Thoracic aorta (tissue), 2 donors: ENCODE measurements around the gene PHLDB2. TPM values are rescaled to one million over a fixed set of nuclear protein-coding genes. Genes with fewer than 3 reads are reported as not detected.

Experiments used
- ATAC-seq: fragments of 150-250 bp; one replicate; pipeline ENCODE4 v1.8.0; 2017; ENCODE audit warnings: low read depth; ENCODE audit not compliant: insufficient number of reproducible peaks, low FRiP score
- DNase-seq: peaks from one replicate; pipeline ENCODE4 v3.0.0-alpha.2; 2020; ENCODE audit warnings: low spot score
- H3K27ac ChIP-seq, 2 donors: fragments of 200-600 bp; sonication (generic); 1 replicate in 1 of 2; 2 replicates in 1 of 2; pipeline ENCODE4 v1.5.1; 2016; ENCODE audit warnings: mild to moderate bottlenecking in 2 of 2, moderate library complexity in 2 of 2
- H3K27me3 ChIP-seq: fragments of 200-600 bp; sonication (generic); replicated peaks from 2 replicates; pipeline ENCODE4 v1.6.0; 2016; ENCODE audit warnings: mild to moderate bottlenecking; ENCODE audit not compliant: insufficient read depth
- H3K36me3 ChIP-seq: fragments of 200-600 bp; sonication (generic); one replicate; pipeline ENCODE4 v1.5.1; 2016
- H3K4me1 ChIP-seq, 2 donors: fragments of 200-600 bp; sonication (generic); 1 replicate in 1 of 2; 2 replicates in 1 of 2; pipeline versions ENCODE4 v1.5.1 to v1.6.0; 2016; ENCODE audit warnings: low read depth in 2 of 2, mild to moderate bottlenecking in 1 of 2; ENCODE audit not compliant: control insufficient read depth in 1 of 2
- H3K4me3 ChIP-seq: fragments of 200-600 bp; sonication (generic); 2 replicates; pipeline ENCODE4 v1.5.1; 2016; ENCODE audit warnings: mild to moderate bottlenecking
- H3K9me3 ChIP-seq: fragments of 200-600 bp; sonication (generic); 2 replicates; pipeline ENCODE4 v1.5.1; 2016
- CTCF ChIP-seq: fragments of 200-600 bp; sonication (generic); IDR thresholded peaks from one replicate; pipeline ENCODE4 v1.5.1; 2019; ENCODE audit warnings: antibody characterized with exemption
- total RNA-seq, 2 donors: library from RNA; depleted of rRNA; stranded (reverse); fragments of >200 nt; gene quantifications; one replicate each; pipeline versions ENCODE4 v1.1.0 to v1.2.3, GENCODE V29; 2016

Gene PHLDB2
- total RNA-seq, 2 donors from 2014 or later: 99.0 to 140 TPM

- Histone ChIP-seq H3K9me3 (no peaks in the 10 kb centered on the region), H3K36me3 (no peaks in the 10 kb centered on the region), H3K4me1 (peaks cover 16 to 17% of the 10 kb centered on the region in 2 donors), H3K27me3 (no peaks in the 10 kb centered on the region), H3K4me3 (no peak overlapping the region), H3K27ac (no peak overlapping the region)
- no peak for ATAC-seq
- no peak for TF ChIP-seq CTCF
- no peak for DNase-seq
These were observed 42.6 kb downstream of the PHLDB2 start for GRCh38 chr3:111901637-111902036.

- H3K4me3 ChIP-seq: no peak overlapping the region
- no peak overlapping the region for H3K27ac ChIP-seq
- no peak for ATAC-seq
- no peaks in the 10 kb centered on the region for H3K27me3 ChIP-seq
- H3K4me1 ChIP-seq: peaks cover 16 to 17% of the 10 kb centered on the region in 2 donors
- no peaks in the 10 kb centered on the region for H3K36me3 ChIP-seq
- no peak for DNase-seq
- no peak for TF ChIP-seq CTCF
- H3K9me3 ChIP-seq: no peaks in the 10 kb centered on the region
These were observed 43.5 kb downstream of the PHLDB2 start for GRCh38 chr3:111902534-111902933.

- Histone ChIP-seq H3K4me3 (no peak overlapping the region), H3K9me3 (no peaks in the 10 kb centered on the region), H3K4me1 (peaks cover 16 to 20% of the 10 kb centered on the region in 2 donors), H3K36me3 (no peaks in the 10 kb centered on the region), H3K27me3 (no peaks in the 10 kb centered on the region), H3K27ac (peak overlapping the region in 1 of 2 donors; percentile 35)
- ATAC-seq (no peak), DNase-seq (no peak)
- no peak for TF ChIP-seq CTCF
These were observed 44.0 kb downstream of the PHLDB2 start for GRCh38 chr3:111903067-111903511.

GRCh38 chr3:111904376-111905241 lies 45.5 kb downstream of the PHLDB2 start:
- no peaks in the 10 kb centered on the region for H3K9me3 ChIP-seq
- H3K4me3 ChIP-seq: no peak overlapping the region
- ATAC-seq (peak; percentile 54), DNase-seq (no peak)
- TF ChIP-seq CTCF: no peak
- no peaks in the 10 kb centered on the region for H3K36me3 ChIP-seq
- H3K27ac ChIP-seq: peak overlapping the region; percentile 39 to 48
- H3K4me1 ChIP-seq: peaks cover 16 to 24% of the 10 kb centered on the region in 2 donors
- no peaks in the 10 kb centered on the region for H3K27me3 ChIP-seq

- H3K36me3 ChIP-seq: no peaks in the 10 kb centered on the region
- no peak for TF ChIP-seq CTCF
- H3K27me3 ChIP-seq: no peaks in the 10 kb centered on the region
- no peak overlapping the region for H3K27ac ChIP-seq
- H3K4me1 ChIP-seq: peaks cover 30 to 42% of the 10 kb centered on the region in 2 donors
- H3K4me3 ChIP-seq: no peak overlapping the region
- DNase-seq (no peak), ATAC-seq (no peak)
- no peaks in the 10 kb centered on the region for H3K9me3 ChIP-seq
These were observed 47.6 kb downstream of the PHLDB2 start for GRCh38 chr3:111906656-111907055.
